ENCODE data around the gene VGLL4.
"Not testable (repeated sequence)": the region's sequence is repeated elsewhere in the genome, so short reads cannot be mapped to it uniquely, and the experiment has no call there.

Gene VGLL4

DNA sequence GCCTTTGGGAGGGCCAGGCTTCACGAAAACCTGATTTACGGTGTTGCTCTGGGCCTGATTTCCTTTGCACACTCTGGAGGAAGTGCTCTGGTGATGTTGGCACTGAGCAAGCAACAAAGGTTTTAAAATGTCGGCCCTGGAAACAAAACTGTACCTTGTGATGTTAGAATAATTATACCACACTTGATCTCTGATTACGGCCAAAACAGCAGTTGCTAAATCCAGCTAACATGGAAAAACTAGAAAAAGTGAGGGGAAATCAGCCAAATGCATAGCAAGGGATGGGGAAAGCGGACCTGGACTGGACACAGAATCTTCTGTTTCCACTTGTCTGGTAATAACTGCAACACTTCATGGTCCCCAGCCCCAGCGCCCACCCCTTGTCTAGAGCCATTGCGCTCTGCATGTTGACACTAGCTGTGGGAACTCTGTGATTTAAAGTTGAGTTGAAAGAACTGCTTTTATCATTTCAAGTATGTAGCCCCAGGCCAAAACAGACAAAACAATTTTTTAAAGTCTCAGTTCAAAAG, 120.1 kb downstream of the VGLL4 start:
- no peak for DNase-seq

DNA sequence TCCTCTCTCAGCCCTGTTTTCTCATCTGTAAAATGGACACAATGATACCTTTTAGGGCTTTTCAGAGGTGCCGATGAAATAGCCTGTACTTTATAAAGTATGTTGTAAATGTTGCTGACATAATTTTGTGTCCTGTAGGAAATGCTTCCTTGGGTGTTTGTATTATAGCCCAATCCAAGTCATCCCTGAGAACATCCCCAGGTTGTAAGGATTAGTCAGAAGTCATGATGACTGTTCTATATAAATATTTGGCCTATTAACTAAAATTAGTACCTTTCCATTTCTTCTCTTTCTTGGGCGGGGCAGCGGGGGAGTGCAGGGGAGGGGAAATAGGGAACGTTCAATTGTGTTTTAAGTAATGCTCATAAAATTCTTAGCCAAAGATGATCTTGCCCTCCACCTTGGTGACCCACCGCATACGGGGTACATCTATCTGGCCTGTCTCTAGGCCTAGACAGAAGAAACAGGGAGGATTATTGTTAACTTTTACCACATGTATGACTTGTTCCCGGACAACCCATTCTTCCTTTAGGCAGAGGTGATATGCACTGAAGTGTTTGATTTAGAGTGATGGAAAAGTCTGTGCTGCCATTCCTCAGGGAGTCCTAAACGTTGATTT, 120.7 kb downstream of the VGLL4 start:
- DNase-seq: no peak

DNA sequence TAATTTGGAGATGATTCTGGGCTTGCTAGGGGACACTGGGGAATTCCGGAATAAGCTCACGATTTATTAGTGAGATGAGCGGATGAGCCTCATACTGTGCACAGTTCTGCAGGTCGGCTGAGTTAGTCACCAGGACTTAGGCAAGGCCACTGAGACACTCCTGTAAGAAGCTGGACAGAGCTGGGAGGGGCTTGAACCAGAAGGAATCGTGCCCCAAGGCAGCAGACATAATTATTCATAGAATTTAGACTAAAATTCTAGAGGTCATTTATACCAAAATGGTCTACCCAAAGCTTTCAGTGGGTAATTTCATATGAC, 121.4 kb downstream of the VGLL4 start:
- DNase-seq: no peak

DNA sequence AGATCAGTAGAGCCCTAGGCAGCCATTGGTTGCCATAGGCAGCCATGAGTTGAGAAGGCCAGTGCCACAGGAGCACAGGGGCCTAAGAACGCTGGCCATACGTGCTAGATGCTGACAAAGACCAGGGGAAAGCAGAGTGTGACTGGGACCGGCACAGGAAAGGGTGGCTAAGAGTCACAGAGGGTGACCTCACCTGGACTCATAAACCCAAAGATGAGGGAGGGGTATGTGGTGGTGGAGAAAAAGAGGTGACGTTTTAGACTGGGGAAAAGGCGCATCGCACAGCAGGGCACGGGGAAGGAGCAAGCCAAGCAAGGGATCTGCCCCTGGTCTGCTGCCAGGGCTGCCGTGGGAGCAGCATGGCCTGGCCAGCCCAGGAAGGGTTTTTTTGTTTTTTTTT, 122.5 kb downstream of the VGLL4 start:
- no peak for DNase-seq

DNA sequence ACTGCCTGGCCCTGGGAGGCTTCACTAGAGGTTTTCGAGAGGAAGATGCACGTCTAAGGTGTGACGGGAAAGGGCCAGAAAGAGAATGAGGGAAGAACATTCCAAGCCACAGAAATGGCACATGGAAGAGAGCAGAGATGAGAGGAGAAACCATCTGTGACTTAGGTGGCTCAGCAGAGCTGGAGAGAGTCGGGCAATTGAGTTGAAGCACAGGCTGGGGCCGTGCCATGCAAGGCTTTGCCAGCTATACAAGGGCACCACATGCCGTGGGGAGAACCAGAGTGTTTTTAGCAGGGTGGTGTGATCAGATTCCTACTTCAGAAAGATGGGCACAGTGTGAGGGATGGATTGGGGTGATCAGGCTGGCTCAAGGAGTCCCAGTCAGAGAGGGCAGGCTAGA, 126.1 kb downstream of the VGLL4 start:
- DNase-seq: no peak

DNA sequence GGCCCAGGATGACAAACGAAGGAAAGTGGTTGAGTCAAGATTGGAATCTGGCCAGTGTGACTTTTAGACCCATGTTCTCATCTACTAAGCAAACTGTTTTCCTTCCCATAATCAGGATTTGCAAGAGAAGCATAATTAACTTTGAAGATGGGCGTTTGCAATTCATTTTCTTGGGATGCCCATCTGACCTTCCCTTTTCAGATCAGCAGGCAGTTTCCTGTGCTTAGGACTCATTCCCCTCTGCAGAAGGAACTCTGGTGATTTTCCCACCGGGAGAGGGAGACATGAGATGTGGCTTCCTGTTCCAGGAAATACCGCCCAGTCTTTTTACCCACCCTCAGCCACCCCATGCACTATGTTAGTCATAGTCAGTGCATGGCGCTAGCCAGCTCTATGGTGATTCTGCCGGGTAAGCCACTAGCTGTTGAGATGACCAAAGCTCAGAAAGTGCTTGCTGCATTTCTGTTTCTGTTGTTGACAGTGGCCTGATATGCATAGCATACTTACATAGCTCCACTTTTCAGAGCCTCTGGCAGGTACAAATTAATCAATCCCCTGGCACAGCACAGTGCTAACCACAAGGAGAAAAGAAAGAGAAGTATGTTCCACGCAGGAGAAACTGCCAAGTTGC, 129.4 kb downstream of the VGLL4 start:
- no peak for DNase-seq

DNA sequence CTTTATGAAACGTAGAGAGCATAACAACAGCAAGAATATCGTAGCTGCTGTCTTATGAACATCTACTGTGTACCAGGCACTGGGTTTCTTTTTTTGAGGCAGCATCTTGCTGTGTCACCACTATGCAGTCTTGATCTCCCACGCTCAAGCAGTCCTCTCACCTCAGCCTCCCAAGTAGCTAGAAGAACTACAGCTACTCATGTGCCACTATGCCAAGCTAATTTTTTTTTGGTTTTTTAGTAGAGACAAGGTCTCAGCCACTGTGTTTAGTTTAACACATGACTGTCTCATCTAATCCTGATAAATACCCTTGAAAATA, 129.9 kb downstream of the VGLL4 start:
- no peak for DNase-seq

DNA sequence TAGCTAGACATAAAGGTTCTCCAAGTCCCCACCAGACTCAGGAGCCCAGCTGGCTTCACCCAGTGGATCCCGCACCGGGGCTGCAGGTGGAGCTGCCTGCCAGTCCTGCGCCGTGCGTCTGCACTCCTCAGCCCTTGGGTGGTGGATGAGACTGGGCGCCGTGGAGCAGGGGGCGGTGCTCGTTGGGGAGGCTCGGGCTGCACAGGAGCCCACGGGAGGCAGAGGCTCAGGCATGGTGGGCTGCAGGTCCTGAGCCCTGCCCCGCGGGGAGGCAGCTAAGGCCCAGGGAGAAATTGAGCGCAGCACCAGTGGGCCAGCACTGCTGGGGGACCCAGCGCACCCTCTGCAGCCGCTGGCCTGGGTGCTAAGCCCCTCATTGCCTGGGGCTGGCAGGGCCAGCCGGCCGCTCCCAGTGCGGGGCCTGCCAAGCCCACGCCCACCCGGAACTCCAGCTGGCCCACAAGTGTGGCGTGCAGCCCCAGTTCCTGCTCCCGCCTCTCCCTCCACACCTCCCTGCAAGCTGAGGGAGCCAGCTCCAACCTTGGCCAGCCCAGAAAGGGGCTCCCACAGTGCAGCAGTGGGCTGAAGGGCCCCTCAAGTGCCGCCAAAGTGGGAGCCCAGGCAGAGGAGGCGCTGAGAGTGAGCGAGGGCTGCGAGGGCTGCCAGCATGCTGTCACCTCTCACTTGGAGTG, 130.4 kb downstream of the VGLL4 start:
- not testable (repeated sequence) for DNase-seq

DNA sequence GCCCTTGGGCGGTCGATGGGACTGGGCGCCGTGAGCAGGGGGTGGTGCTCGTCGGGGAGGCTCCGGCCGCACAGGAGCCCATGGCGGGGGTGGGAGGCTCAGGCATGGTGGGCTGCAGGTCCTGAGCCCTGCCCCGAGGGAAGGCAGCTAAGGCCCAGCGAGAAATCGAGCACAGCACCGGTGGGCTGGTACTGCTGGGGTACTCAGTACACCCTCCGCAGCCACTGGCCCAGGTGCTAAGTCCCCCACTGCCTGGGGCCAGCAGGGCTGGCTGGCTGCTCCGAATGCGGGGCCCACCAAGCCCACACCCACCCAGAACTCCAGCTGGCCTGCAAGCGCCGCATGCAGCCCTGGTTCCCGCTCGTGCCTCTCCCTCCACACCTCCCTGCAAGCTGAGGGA, 132.1 kb downstream of the VGLL4 start:
- DNase-seq: not testable (repeated sequence)

DNA sequence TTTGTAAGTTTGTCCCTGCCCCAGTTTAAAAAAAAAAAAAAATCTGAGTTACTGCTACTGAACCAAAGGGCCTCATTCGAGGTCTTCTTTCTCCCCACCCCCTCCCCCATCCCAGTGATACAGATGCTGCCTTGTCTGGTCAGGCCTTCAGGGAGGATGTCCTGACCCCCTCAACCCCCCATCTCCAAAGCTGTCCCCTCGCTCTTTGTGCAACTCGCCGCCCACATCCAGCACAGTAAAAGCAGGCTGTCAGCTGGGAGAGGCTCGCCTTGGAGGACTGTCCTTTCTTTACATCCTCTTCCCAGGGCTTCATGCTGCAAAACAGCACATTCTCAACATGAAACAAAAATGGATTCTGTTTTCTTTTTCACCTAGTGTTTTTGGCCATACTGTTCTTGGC, 133.4 kb downstream of the VGLL4 start:
- no peak for DNase-seq

DNA sequence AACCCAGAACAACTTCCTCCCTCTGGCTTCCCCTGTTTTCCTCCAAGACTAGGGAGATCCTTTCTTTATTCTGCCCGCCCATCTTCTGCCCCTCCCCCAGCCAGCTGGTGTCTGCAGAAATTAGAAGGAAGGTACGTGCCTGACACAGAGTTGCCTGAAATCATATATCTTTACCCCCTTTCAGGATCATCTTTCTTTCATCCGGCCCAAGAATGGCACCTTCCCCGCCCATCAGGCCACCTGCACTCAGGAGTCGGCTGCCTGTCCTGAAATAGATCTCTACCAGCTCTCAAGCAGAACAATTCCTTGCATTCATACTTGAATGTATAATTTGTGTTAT, 133.7 kb downstream of the VGLL4 start:
- no peak for DNase-seq

DNA sequence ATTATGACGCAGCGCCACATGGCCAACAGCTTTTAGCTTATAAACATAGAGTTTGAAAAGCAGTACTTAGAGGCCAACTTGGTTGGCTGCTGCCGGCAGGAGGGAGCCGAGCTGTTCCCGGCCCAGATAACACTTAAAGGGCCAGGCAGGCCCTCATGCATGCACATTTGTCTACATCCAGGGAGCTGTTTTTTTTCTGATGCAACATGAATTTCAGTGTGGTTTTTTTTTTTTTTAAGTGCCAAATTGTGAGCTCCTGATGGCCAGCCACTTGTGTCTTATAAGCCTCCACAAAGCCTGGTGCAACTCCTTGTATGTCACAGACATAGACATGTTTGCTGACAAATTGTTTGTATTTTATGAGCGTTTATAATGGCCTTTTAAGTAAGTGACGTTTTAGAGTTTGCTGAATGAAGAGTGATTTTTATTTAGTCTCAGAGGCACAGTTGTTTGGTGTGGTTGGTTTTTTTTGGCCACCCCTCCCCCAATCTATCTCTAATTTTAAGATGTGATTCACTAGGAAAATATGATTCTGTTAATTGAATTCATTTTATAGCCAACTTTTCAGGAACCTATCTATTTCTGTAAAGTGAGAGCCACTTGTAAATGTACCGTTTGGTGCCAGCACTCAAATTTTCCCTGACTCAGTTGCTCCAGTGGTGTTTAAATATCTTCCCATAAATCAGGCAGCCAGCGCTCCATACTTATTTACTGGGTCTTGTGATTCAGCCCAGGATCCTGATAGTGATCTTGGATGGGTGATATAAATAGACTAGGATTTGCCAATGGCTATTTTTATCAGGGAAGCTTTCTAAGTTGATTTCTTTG, 134.3 kb downstream of the VGLL4 start:
- no peak for DNase-seq

DNA sequence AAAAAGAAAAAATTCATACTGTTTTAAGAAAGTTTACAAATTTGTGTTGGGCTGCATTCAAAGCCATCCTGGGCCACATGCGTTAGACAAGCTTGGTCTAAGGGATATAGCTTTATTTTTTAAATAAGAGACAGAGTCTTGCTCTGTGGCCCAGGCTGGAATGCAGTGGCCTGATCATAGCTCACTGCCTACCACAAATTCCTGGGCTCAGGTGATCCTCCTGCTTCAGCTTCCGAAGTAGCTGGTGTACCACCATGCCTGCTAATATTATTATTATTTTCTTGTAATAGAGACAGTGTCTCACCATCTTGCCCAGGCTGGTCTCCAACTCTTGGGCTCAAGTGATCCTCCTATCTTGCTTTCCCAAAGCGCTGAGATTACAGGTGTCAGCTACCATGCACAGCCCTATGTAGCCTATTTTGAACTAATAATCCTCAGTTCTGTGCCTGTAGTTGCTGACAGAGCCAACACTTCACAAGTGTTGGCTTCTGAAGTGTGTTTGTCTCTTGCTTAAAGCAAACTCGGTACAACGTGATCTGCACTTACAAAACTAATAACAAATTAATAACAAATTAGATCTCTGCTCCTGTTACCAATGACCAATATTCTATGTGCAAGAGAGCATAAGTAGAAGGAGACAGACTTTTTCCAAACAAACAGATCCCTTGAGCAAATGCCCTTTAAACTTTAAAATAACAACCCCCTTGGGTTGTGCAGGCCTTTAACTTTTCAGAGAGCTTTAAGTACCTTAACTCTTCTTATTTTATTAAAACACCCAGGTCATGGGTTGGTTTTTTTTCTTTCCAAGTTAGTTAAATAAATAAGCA, 135.2 kb downstream of the VGLL4 start:
- no peak for DNase-seq

DNA sequence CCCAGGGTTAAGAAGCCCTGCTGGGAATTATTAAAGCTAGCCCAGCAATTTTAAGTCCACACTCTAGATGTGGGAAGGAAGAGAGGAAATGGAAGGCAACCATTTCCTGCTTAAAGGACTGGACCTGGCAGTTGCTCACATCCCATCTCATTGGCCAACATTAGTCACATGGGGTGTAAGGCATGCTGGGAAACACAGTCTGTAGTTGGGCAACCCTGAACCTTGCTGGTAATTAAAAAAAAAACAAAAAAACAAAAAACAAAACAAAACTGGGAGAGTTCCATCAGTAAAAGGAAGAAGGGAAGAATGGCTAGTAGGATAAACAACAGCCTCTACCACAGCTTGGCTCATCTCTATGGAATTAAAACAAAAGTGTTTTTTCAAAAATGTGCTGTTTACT, 136.0 kb downstream of the VGLL4 start:
- DNase-seq: no peak

All from CD4-positive, alpha-beta T cell treated with Interferon alpha-2 for 1 hour (primary cell).